ENCODE measurements around the gene GRM4.
A peak's percentile ranks its signal among the peaks of the same experiment; 100 is the strongest.

Gene GRM4

DNA sequence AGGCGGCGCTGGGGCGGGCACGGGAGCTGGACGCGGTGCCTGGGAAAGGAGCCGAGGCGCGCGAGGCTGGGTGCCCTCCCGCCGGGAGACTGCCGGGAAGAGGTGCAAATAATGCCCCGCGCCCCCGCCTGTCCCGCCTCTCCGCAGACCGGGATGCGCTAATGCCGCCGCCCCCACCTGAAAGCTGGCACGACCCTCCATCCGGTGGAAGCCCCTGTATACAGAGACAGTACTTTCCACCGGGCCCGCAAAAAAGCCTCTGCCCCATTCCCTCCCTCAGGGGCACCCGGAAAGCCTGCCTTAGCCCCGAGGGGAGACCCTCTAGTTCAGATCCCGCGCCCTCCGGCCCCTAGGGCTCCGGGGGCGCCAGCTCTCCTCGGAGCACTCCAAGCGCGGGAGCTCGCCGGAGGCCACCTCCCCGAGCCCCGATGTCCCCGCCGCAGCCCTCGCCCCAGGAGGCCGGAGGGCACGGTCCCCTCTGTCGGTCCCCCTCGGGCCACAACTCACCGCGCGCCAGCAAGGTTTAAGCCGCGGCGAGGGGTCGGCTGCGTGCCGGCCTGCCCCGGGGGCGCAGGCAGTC lies 1.2 kb downstream of the GRM4 start:
- TF ChIP-seq CTCF (IDR thresholded peaks at IDR 0.05; ENCODE audit: insufficient read depth, missing control alignments), result no peak
- DNase-seq (ENCODE audit: insufficient read length, low spot score), result no peak
- FAIRE-seq, result no peak

DNA sequence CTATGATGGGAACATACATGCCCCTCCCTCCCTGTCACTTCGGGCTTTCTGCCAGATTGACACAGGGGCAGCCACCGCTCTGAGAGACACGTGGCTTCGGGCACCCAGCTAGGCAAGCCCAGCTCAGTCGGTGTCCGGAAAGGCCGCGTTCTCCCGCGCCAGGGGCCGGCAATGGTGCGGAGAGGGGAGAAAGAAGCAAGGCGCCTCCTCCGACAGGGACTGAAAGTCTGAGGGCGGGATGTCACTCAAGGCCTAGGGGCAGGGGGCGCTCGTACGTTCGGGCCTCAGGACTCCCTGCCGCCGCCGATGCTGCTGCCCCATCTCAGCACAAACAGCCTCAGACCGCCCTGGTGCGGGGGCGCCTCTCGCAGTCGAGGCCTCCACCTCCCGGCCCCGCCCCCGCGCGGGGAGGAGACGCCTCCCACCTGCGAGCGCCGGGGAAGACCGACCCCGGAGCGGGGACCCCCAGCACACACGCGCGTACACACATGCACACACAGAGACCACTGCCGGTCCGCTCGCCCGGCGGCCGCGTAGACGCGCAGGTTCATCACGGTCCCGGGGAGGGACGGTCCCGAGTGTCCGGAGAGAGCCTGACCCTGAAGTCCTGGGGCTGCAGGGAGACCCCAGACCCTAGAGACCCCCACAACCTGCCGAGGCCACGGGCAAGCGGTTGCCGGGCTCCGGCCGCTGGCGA lies 1.9 kb downstream of the GRM4 start:
- DNase-seq (ENCODE audit: insufficient read length, low spot score) (peak; percentile 63), FAIRE-seq (no peak)

GRCh38 chr6:34143196-34143883 lies 2.5 kb downstream of the GRM4 start:
- no peak for TF ChIP-seq CTCF (IDR thresholded peaks at IDR 0.05; ENCODE audit: insufficient read depth, missing control alignments)
- DNase-seq (ENCODE audit: insufficient read length, low spot score) (no peak), FAIRE-seq (no peak)

More for the DNA sequence above, 1.9 kb downstream of the GRM4 start:
- TF ChIP-seq CTCF (IDR thresholded peaks at IDR 0.05; ENCODE audit: insufficient read depth, missing control alignments), result peak; percentile 51

- TF ChIP-seq CTCF (IDR thresholded peaks at IDR 0.05; ENCODE audit: insufficient read depth, missing control alignments), result no peak
- DNase-seq (ENCODE audit: insufficient read length, low spot score) (no peak), FAIRE-seq (no peak)
Observed at GRCh38 chr6:34142061-34142998, 3.6 kb downstream of the GRM4 start.

- DNase-seq (ENCODE audit: insufficient read length, low spot score), result no peak
- TF ChIP-seq CTCF (IDR thresholded peaks at IDR 0.05; ENCODE audit: insufficient read depth, missing control alignments), result no peak
- FAIRE-seq, result no peak
Observed at GRCh38 chr6:34140075-34140474, 5.8 kb downstream of the GRM4 start.

- no peak for DNase-seq (ENCODE audit: insufficient read length, low spot score)
- FAIRE-seq, result no peak
- no peak for TF ChIP-seq CTCF (IDR thresholded peaks at IDR 0.05; ENCODE audit: insufficient read depth, missing control alignments)
Observed at GRCh38 chr6:34138914-34139510, 6.9 kb downstream of the GRM4 start.

Data from D721Med (cell line).